ENCODE data around the gene DOCK3. TPM values are rescaled to one million over a fixed set of nuclear protein-coding genes. Genes with fewer than 3 reads are reported as not detected.
A peak's percentile ranks its signal among the peaks of the same experiment; 100 is the strongest.

Gene DOCK3, protein sequence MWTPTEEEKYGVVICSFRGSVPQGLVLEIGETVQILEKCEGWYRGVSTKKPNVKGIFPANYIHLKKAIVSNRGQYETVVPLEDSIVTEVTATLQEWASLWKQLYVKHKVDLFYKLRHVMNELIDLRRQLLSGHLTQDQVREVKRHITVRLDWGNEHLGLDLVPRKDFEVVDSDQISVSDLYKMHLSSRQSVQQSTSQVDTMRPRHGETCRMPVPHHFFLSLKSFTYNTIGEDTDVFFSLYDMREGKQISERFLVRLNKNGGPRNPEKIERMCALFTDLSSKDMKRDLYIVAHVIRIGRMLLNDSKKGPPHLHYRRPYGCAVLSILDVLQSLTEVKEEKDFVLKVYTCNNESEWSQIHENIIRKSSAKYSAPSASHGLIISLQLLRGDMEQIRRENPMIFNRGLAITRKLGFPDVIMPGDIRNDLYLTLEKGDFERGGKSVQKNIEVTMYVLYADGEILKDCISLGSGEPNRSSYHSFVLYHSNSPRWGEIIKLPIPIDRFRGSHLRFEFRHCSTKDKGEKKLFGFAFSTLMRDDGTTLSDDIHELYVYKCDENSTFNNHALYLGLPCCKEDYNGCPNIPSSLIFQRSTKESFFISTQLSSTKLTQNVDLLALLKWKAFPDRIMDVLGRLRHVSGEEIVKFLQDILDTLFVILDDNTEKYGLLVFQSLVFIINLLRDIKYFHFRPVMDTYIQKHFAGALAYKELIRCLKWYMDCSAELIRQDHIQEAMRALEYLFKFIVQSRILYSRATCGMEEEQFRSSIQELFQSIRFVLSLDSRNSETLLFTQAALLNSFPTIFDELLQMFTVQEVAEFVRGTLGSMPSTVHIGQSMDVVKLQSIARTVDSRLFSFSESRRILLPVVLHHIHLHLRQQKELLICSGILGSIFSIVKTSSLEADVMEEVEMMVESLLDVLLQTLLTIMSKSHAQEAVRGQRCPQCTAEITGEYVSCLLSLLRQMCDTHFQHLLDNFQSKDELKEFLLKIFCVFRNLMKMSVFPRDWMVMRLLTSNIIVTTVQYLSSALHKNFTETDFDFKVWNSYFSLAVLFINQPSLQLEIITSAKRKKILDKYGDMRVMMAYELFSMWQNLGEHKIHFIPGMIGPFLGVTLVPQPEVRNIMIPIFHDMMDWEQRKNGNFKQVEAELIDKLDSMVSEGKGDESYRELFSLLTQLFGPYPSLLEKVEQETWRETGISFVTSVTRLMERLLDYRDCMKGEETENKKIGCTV (N-terminal part only)
- total RNA-seq (0.13 and 0.16 TPM in 2 replicates), polyA plus RNA-seq (0.08 TPM in 2 replicates), polyA minus RNA-seq (0.36 TPM in 2 replicates), Bru-seq, nascent RNA (percentile 15 among the genes with signal in this experiment), BruChase-seq, experiment 1, labeled RNA remaining after a 6-hour chase (percentile 19 among the genes with signal in this experiment), BruChase-seq, experiment 2, labeled RNA remaining after a 2-hour chase (percentile 17 among the genes with signal in this experiment)
- 0.05 and 0.07 TPM in 2 replicates for polyA plus RNA-seq (2011; cell fraction: cytosol; rRNA removed)
- polyA plus RNA-seq (2011; cell fraction: nucleus; rRNA removed), result 0.27 and 0.32 TPM in 2 replicates
- polyA plus RNA-seq (2012), result 0.10 and 0.20 TPM in 2 replicates
- polyA minus RNA-seq (2011; cell fraction: cytosol; rRNA and poly(A)+ RNA removed), result 0.20 TPM
- 0.24 TPM in 2 replicates for polyA minus RNA-seq (2011; cell fraction: nucleus; rRNA and poly(A)+ RNA removed)
- long read RNA-seq, partial matches to known transcripts, result 0 of 1 reads
- long read RNA-seq, other reads (novel, unspliced or antisense), result 1 of 1 reads

DNA sequence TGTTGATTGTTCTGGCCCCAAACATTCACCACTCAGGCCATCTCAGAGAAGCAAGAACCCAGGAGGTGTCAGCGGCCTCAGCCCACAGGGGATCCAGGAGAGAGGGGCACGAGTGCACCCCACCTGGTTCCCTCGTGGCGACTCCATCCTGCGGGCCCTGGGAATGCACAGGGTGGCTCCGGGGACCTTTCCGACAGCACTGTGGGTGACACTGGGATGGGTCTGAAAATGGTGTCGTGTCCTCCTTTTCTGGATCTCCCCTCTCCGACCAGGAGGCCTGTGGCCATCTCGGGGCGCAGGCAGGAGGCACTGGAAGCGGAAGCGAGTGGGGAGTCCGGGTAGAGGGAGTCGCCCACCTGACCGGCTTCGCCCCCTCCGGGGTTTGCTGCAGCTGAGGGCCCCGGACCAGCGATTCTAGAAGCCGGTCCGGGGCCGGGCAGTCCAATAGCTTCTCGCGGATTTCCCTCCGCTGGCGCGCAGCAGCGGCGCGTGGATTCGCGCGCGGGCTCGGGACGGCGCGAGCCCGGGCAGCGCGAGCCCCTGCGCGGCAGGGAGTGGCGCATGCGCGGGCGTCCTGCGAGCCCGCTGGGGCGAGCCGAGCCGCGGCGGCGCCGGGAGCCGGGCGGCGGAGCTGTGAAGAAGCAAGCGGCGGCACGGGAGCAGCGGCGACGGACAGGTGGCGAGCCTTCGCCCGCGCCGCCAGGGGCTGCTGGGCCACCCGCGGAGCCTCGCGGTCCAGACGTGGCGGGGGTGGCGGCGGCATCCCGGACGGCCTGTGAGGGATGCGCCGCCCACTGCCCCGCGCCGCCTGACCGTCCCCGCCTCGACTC, at the start of gene DOCK3:
Gene DOCK3, plus strand, starts transcription at position 579 of the 830 bp plus-strand sequence. CDS start 337 bp downstream, outside the sequence.
- peaks cover 5% of the 10 kb centered on the region for H3K4me1 ChIP-seq (ENCODE audit: control insufficient read depth, extremely low read depth, insufficient read depth, low read length)
- dilution Hi-C loops (cut with MboI; ENCODE audit: extremely low pct_ligation_motif_present, low sequenced_read_pairs) (no loop called here), intact Hi-C loops (cut with micrococcal nuclease) (loop anchor here (1.0 kb wide), 2 partner anchors 698 to 710 kb away; no protein-coding TSS in a partner anchor)
- H3K9ac ChIP-seq (replicated peaks; ENCODE audit: extremely low read depth, insufficient read depth, low read length), result no peak within 1 kb of the TSS
- peak within 1 kb of the TSS; percentile 74 for H3K4me2 ChIP-seq (ENCODE audit: insufficient read depth, low read length)
- POLR2A ChIA-PET, result no interaction called here
- TF ChIP-seq EZH2 (IDR thresholded peaks at IDR 0.05; ENCODE audit: borderline replicate concordance, low read depth, low read length, severe bottlenecking) (peak; percentile 5), FOS (IDR thresholded peaks at IDR 0.05; ENCODE audit: borderline replicate concordance, insufficient read depth, low read length) (no peak)
- peak; percentile 59 for DNase-seq (ENCODE audit: low read depth, low spot score)
- H3K9me3 ChIP-seq (replicated peaks; ENCODE audit: control insufficient read depth, insufficient read depth, low read length), result no peaks in the 10 kb centered on the region
- H4K20me1 ChIP-seq (replicated peaks; ENCODE audit: control insufficient read depth, extremely low read depth, insufficient read depth, low read length), result no peaks in the 10 kb centered on the region
- no peaks in the 10 kb centered on the region for H3K79me2 ChIP-seq (ENCODE audit: control insufficient read depth, insufficient read depth, low read length)
- no TSS peak for BruUV-seq (replicated peaks)
- no peak within 1 kb of the TSS for H3K27ac ChIP-seq (ENCODE audit: insufficient read depth, low read depth, low read length)
- peak within 1 kb of the TSS in 1 of 3 experiments; percentile 29 for H3K4me3 ChIP-seq (replicated peaks in 1 of 3; ENCODE audit: insufficient read depth in 1 of 3, low read depth in 1 of 3, low read length in 3 of 3)
- CTCF ChIA-PET, result no interaction called here
- no peaks in the 10 kb centered on the region for H3K36me3 ChIP-seq (ENCODE audit: control insufficient read depth in 2 of 2, extremely low read depth in 1 of 2, insufficient read depth in 2 of 2, low read length in 2 of 2)
- FAIRE-seq, result no peak
- no peaks in the 10 kb centered on the region for H3K9me1 ChIP-seq (replicated peaks; ENCODE audit: control insufficient read depth, extremely low read depth, insufficient read depth, low read length)
- H3K27me3 ChIP-seq (ENCODE audit: control insufficient read depth in 2 of 2, insufficient read depth in 2 of 2, low read length in 2 of 2), result peaks cover 52 to 71% of the 10 kb centered on the region in 2 experiments
- peak within 1 kb of the TSS; percentile 77 for H2AFZ ChIP-seq (ENCODE audit: low read depth, low read length)

Data from endothelial cell of umbilical vein (primary cell).